A673 (cell line): ENCODE measurements around the gene CCR8.

Experiments used
- EZH2 ChIP-seq: fragments of 200-600 bp; sonication (generic); IDR thresholded peaks from 2 replicates; pipeline ENCODE4 v1.6.1; 2017; ENCODE audit warnings: borderline replicate concordance, low read depth, mild to moderate bottlenecking, mixed read lengths, antibody characterized with exemption, low read length; ENCODE audit not compliant: poor library complexity, severe bottlenecking
- TF ChIP-seq, protein P1 (sequence below): fragments of 300-800, 200-600 bp; sonication (generic); conservative IDR thresholded peaks from 2 replicates; pipeline ENCODE4 v1.5.1; 2017; ENCODE audit warnings: low read depth, mild to moderate bottlenecking, antibody characterized with exemption, low read length, moderate library complexity, mixed read lengths

DNA sequence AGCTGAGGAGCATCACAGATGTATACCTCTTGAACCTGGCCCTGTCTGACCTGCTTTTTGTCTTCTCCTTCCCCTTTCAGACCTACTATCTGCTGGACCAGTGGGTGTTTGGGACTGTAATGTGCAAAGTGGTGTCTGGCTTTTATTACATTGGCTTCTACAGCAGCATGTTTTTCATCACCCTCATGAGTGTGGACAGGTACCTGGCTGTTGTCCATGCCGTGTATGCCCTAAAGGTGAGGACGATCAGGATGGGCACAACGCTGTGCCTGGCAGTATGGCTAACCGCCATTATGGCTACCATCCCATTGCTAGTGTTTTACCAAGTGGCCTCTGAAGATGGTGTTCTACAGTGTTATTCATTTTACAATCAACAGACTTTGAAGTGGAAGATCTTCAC lies 3.0 kb downstream of the CCR8 start:
- TF ChIP-seq, protein P1, sequence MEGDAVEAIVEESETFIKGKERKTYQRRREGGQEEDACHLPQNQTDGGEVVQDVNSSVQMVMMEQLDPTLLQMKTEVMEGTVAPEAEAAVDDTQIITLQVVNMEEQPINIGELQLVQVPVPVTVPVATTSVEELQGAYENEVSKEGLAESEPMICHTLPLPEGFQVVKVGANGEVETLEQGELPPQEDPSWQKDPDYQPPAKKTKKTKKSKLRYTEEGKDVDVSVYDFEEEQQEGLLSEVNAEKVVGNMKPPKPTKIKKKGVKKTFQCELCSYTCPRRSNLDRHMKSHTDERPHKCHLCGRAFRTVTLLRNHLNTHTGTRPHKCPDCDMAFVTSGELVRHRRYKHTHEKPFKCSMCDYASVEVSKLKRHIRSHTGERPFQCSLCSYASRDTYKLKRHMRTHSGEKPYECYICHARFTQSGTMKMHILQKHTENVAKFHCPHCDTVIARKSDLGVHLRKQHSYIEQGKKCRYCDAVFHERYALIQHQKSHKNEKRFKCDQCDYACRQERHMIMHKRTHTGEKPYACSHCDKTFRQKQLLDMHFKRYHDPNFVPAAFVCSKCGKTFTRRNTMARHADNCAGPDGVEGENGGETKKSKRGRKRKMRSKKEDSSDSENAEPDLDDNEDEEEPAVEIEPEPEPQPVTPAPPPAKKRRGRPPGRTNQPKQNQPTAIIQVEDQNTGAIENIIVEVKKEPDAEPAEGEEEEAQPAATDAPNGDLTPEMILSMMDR = no peak
- no peak for TF ChIP-seq EZH2
